ENCODE data around the gene EGLN2. TPM values are rescaled to one million over a fixed set of nuclear protein-coding genes. Genes with fewer than 3 reads are reported as not detected.
"Not testable (repeated sequence)": the region's sequence is repeated elsewhere in the genome, so short reads cannot be mapped to it uniquely, and the experiment has no call there.

EGLN2 gene
- total RNA-seq, 1 experiment from 2014 or later = 58.6 TPM

- Histone ChIP-seq H3K9me2 (ENCODE audit: insufficient read depth) (no peaks in the 10 kb centered on the region), H3K4me2 (ENCODE audit: low read length) (no peak overlapping the region), H3K4me1 (ENCODE audit: control insufficient read depth in 1 of 2, insufficient read depth in 2 of 2, low read length in 2 of 2) (peaks cover 4 to 6% of the 10 kb centered on the region in 2 experiments), H3K27ac (ENCODE audit: low read depth, low read length) (no peak overlapping the region), H3K4me3 (replicated peaks in 1 of 2; ENCODE audit: low read depth in 1 of 2, low read length in 2 of 2) (no peak overlapping the region), H3K36me3 (ENCODE audit: control insufficient read depth in 1 of 2, insufficient read depth in 2 of 2, low read length in 2 of 2) (no peaks in the 10 kb centered on the region), H4K20me1 (ENCODE audit: insufficient read depth) (no peaks in the 10 kb centered on the region), H3K9me3 (ENCODE audit: control insufficient read depth in 1 of 2, insufficient read depth in 1 of 2, low read depth in 1 of 2, low read length in 2 of 2) (no peaks in the 10 kb centered on the region), H3K27me3 (ENCODE audit: insufficient read depth, low read length) (no peaks in the 10 kb centered on the region), H2AFZ (ENCODE audit: low read depth, low read length, poor library complexity, severe bottlenecking) (no peak overlapping the region), H3K79me2 (ENCODE audit: insufficient read depth, low read length) (no peaks in the 10 kb centered on the region), H3K9ac (ENCODE audit: low read length) (no peak overlapping the region)
- POLR2A ChIA-PET = no interaction called here
- ATAC-seq = no peak
- no peak for DNase-seq (ENCODE audit: low read depth, low spot score)
- BruUV-seq (replicated peaks) = no TSS peak
- CTCF ChIA-PET = no interaction called here
- intact Hi-C loops (cut with micrococcal nuclease) = no loop called here
- TF ChIP-seq EZH2phosphoT487 (IDR thresholded peaks at IDR 0.05; ENCODE audit: borderline replicate concordance) (no peak), ZFX (IDR thresholded peaks at IDR 0.05) (no peak), POLR2A (IDR thresholded peaks at IDR 0.05; ENCODE audit: borderline replicate concordance, extremely low read depth, insufficient read depth, insufficient read length) (no peak), JUND (IDR thresholded peaks at IDR 0.05) (no peak), TCF7L2 (IDR thresholded peaks at IDR 0.05; ENCODE audit: borderline replicate concordance, extremely low read depth, insufficient read depth, insufficient read length) (no peak)
- TF ChIP-seq, protein P1, sequence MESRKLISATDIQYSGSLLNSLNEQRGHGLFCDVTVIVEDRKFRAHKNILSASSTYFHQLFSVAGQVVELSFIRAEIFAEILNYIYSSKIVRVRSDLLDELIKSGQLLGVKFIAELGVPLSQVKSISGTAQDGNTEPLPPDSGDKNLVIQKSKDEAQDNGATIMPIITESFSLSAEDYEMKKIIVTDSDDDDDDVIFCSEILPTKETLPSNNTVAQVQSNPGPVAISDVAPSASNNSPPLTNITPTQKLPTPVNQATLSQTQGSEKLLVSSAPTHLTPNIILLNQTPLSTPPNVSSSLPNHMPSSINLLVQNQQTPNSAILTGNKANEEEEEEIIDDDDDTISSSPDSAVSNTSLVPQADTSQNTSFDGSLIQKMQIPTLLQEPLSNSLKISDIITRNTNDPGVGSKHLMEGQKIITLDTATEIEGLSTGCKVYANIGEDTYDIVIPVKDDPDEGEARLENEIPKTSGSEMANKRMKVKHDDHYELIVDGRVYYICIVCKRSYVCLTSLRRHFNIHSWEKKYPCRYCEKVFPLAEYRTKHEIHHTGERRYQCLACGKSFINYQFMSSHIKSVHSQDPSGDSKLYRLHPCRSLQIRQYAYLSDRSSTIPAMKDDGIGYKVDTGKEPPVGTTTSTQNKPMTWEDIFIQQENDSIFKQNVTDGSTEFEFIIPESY (IDR thresholded peaks at IDR 0.05; ENCODE audit: extremely low read depth, insufficient replicate concordance, low read length) = no peak
- RAD21 ChIA-PET (ENCODE audit: low non-redundant PET in 1 of 2, low total read pairs in 2 of 2, uncharacterized antibody in 2 of 2, unreplicated experiment in 2 of 2) = no interaction called here
These were observed 15.3 kb upstream of the EGLN2 start for GRCh38 chr19:40783711-40784110.

GRCh38 chr19:40784146-40784545 is 14.8 kb upstream of the EGLN2 start:
- DNase-seq (ENCODE audit: low read depth, low spot score); POLR2A ChIA-PET; H3K36me3 ChIP-seq (ENCODE audit: control insufficient read depth in 1 of 2, insufficient read depth in 2 of 2, low read length in 2 of 2); H3K27ac ChIP-seq (ENCODE audit: low read depth, low read length); H3K9me3 ChIP-seq (ENCODE audit: control insufficient read depth in 1 of 2, insufficient read depth in 1 of 2, low read depth in 1 of 2, low read length in 2 of 2); H3K27me3 ChIP-seq (ENCODE audit: insufficient read depth, low read length); ATAC-seq; H3K4me1 ChIP-seq (ENCODE audit: control insufficient read depth in 1 of 2, insufficient read depth in 2 of 2, low read length in 2 of 2); BruUV-seq (replicated peaks); intact Hi-C loops (cut with micrococcal nuclease); H3K4me2 ChIP-seq (ENCODE audit: low read length); H4K20me1 ChIP-seq (ENCODE audit: insufficient read depth); H2AFZ ChIP-seq (ENCODE audit: low read depth, low read length, poor library complexity, severe bottlenecking); CTCF ChIA-PET; H3K9me2 ChIP-seq (ENCODE audit: insufficient read depth); H3K9ac ChIP-seq (ENCODE audit: low read length); H3K4me3 ChIP-seq (replicated peaks in 1 of 2; ENCODE audit: low read depth in 1 of 2, low read length in 2 of 2); RAD21 ChIA-PET (ENCODE audit: low non-redundant PET in 1 of 2, low total read pairs in 2 of 2, uncharacterized antibody in 2 of 2, unreplicated experiment in 2 of 2); H3K79me2 ChIP-seq (ENCODE audit: insufficient read depth, low read length): not testable (repeated sequence)

All from HCT116 (cell line).